AG04449 (cell line): ENCODE measurements around the gene RC3H1.

ENCODE experiments used
- CTCF ChIA-PET: fragments of 350-600 bp; formaldehyde crosslinking; extraction: SDS; loops from one replicate; lab custom pipeline; 2021; ENCODE audit warnings: antibody characterized with exemption; lab: Yijun Ruan, JAX
- POLR2A ChIA-PET: fragments of 400-600, 350-600 bp; formaldehyde crosslinking; extraction: SDS; loops from one replicate; lab custom pipeline; 2020; ENCODE audit warnings: antibody characterized with exemption, inconsistent platforms; lab: Yijun Ruan, JAX
- DNase-seq: peaks from one replicate; pipeline ENCODE4 v3.0.0-alpha.2; 2010; ENCODE audit warnings: low read depth, low spot score
- H3K4me3 ChIP-seq: 2 replicates; pipeline ENCODE4 v1.5.1; 2011; ENCODE audit warnings: low read depth, mild to moderate bottlenecking, control low read depth, low read length
- TF ChIP-seq, protein P1 (sequence below): IDR thresholded peaks from one replicate; pipeline ENCODE4 v1.5.1; 2011; ENCODE audit warnings: mild to moderate bottlenecking, moderate library complexity, low read length, control low read depth, inconsistent platforms; ENCODE audit not compliant: insufficient read depth; ENCODE audit errors: missing control alignments

Gene RC3H1

DNA sequence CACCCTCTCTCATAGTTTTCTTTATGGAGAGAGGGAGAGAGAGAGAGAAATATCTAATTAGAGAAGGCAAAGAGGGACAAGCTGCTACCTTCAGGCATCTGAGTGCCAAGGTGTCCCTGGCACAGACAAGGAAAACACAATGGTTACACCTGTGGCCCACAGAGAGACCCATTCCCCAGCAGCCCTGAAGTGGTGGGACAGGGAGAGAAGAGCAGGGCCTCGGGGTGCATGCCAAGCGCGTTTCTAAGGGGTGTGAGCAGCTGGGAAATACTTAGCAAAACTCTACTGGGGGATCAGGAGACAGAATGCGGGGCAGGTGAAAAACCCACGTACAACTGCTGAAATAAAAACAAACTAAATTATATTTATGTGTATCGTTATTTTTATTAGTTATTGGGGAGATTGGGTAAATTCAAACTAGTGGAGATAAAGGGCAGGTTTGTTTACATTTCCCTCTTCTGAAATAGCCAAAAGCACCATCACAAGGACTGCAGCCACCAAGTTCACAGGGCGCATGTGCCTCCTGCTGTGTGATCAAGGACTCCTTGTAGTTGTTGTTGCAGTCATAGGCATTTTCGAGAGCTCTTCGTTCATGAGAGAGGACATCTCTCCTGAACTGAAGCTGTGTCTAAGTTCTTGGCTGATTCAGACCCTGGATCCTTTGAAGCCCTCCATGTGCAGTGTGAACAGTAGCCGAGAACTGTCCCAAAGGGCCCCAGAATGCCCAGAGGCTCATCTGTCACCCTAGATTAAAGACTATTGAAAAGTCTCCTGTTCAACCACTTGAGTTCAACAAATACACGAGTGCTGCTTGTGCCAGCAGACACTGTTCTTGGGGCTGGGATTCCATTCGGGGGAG lies 104.3 kb downstream of the RC3H1 start:
- ChIA-PET POLR2A (no interaction called here), CTCF (no interaction called here)
- no peak for DNase-seq
- TF ChIP-seq, protein P1, sequence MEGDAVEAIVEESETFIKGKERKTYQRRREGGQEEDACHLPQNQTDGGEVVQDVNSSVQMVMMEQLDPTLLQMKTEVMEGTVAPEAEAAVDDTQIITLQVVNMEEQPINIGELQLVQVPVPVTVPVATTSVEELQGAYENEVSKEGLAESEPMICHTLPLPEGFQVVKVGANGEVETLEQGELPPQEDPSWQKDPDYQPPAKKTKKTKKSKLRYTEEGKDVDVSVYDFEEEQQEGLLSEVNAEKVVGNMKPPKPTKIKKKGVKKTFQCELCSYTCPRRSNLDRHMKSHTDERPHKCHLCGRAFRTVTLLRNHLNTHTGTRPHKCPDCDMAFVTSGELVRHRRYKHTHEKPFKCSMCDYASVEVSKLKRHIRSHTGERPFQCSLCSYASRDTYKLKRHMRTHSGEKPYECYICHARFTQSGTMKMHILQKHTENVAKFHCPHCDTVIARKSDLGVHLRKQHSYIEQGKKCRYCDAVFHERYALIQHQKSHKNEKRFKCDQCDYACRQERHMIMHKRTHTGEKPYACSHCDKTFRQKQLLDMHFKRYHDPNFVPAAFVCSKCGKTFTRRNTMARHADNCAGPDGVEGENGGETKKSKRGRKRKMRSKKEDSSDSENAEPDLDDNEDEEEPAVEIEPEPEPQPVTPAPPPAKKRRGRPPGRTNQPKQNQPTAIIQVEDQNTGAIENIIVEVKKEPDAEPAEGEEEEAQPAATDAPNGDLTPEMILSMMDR: no peak
- no peak overlapping the region for H3K4me3 ChIP-seq

DNA sequence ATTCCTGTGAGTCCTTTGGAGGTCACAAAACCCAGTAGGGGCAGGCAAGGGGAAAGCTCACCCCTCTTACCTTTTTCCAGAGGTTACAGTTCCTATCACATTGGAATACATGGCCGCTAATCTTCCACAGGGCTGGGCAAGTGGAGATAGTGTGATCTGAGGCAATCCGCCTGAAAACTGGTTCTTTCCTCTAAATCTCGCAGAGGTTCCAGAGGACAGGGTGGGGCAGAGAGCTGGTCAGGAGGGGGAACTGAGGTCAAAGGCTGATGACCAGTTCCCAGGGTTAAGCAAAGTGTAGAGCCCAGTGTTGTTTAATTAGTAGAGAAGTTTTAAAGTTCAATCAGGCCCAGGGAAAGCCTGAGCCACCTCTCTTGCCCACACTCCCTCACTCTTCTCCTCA lies 105.0 kb downstream of the RC3H1 start, which contains the start of gene SERPINC1:
Gene SERPINC1 (minus strand): TSS at position 179 of the 400 bp plus-strand sequence. CDS start 68 bp downstream, at position 111.
- CTCF ChIA-PET: no interaction called here
- POLR2A ChIA-PET: no interaction called here

DNA sequence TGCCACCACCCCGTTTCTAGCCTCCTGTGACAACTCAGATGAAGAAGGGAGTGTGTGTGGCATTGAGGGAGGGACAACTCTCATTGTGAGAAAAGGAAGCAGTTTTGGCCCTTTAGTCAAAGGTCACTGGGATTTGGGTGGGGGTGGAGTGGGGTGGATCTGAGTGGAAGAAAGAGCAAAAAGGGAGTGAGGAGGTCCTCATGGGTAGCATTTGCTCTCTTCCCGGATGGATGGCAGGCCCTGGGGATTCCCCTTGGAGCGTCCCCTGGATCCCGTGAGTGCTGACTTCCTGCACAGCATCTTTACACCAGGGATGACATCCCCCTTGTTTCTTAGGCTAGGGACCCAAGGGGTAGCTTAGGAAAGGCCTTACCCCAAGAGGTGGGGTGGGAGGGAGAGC lies 105.5 kb downstream of the RC3H1 start:
- DNase-seq: no peak
- TF ChIP-seq, protein P1: no peak
- ChIA-PET POLR2A (no interaction called here), CTCF (no interaction called here)
- no peak overlapping the region for H3K4me3 ChIP-seq

More for the DNA sequence above, 105.0 kb downstream of the RC3H1 start, which contains the start of gene SERPINC1:
- DNase-seq: no peak
- TF ChIP-seq, protein P1: no peak
- no peak within 1 kb of the TSS for H3K4me3 ChIP-seq

DNA sequence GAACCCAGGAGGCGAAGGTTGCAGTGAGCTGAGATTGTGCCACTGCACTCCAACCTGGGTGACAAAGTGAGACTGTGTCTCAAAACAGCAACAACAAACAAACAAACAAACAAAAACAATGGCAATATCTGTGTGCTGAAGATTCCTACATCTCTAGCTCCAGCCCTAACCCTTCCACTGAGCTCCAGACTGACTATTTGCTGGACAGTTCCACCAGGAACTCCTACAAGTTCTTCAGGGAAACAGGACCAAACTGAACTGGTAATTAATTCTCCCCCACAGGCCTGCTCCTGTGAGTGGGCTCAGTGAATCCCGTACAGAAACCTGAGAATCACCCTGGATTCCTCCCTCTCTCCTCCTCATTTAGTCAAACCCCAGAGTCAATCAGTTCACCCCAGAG lies 106.6 kb downstream of the RC3H1 start:
- TF ChIP-seq, protein P1: no peak
- DNase-seq: no peak
- H3K4me3 ChIP-seq: no peak overlapping the region
- POLR2A ChIA-PET: no interaction called here
- CTCF ChIA-PET: interaction anchor here (1.0 kb wide), 1 partner anchor 38 kb away, joined by 3 read pairs; no protein-coding TSS in a partner anchor

DNA sequence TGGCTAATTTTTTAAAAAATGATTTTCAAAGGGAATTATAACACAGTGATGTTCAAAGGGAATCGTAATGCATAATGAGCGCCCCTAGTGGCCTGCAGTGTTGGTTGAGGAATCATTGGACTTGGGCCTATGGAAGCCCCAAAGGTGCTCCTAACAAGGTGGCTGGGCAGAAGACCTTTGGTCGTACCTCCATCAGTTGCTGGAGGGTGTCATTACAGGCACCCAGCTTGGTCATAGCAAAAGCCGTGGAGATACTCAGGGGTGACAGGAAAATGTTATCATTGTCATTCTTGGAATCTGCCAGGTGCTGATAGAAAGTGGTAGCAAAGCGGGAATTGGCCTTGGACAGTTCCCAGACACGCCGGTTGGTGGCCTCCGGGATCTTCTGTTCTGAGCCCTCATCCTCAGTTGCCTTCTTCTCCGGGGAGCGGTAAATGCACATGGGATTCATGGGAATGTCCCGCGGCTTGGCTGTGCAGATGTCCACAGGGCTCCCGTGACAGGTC lies 107.7 kb downstream of the RC3H1 start:
- DNase-seq: no peak

More for the DNA sequence above, 107.7 kb downstream of the RC3H1 start:
- H3K4me3 ChIP-seq: no peak overlapping the region
- TF ChIP-seq, protein P1: peak; percentile 38
- POLR2A ChIA-PET: no interaction called here
- CTCF ChIA-PET: interaction anchor here (0.8 to 1.3 kb wide), 4 partner anchors 10 to 39 kb away, joined by 3 to 4 read pairs (median 4); no protein-coding TSS in a partner anchor
